ENCODE data around the gene CNDP2.

GRCh38 chr18:74454279-74454751 is 41.8 kb upstream of the CNDP2 start:
- TF ChIP-seq CTCF (IDR thresholded peaks at IDR 0.05; ENCODE audit: low read depth, low read length) (no peak), POLR2A (IDR thresholded peaks at IDR 0.05; ENCODE audit: extremely low read depth, insufficient read length) (no peak), MAX (IDR thresholded peaks at IDR 0.05; ENCODE audit: low read depth, low read length) (no peak)
